Stomach (tissue), 9 donors: Measurements from ENCODE around the gene OMP. TPM values are rescaled to one million over a fixed set of nuclear protein-coding genes. Genes with fewer than 3 reads are reported as not detected.

Experiments
- DNase-seq, 2 donors: peaks; one replicate each; pipeline versions ENCODE4 v3.0.0 to v3.0.0-alpha.2; 2013 to 2019
- H3K27ac ChIP-seq, 5 donors: fragments of 200-600 bp in 4 of 5; sonication (generic) in 4 of 5; one replicate each; pipeline ENCODE4 v1.5.1; 2013 to 2019; ENCODE audit warnings: mild to moderate bottlenecking in 1 of 5, moderate library complexity in 1 of 5
- H3K27me3 ChIP-seq, 3 donors: fragments of 200-600 bp; sonication (generic); one replicate each; pipeline ENCODE4 v1.5.1; 2017 to 2019; ENCODE audit warnings: mixed run types in 1 of 3
- H3K36me3 ChIP-seq, 4 donors: fragments of 200-600 bp; sonication (generic); 1 replicate in 3 of 4; 2 replicates in 1 of 4; pipeline ENCODE4 v1.5.1; 2016 to 2019
- H3K4me1 ChIP-seq, 4 donors: fragments of 200-600 bp; sonication (generic); one replicate each; pipeline ENCODE4 v1.5.1; 2016 to 2019
- H3K4me3 ChIP-seq, 4 donors: fragments of 200-600 bp; sonication (generic) in 3 of 4; one replicate each; pipeline ENCODE4 v1.5.1; 2016 to 2019; ENCODE audit warnings: mild to moderate bottlenecking in 1 of 4
- H3K9me3 ChIP-seq, 4 donors: fragments of 200-600 bp; sonication (generic); one replicate each; pipeline ENCODE4 v1.5.1; 2016 to 2019
- EP300 ChIP-seq: sonication (generic); formaldehyde crosslinking; IDR thresholded peaks from one replicate; pipeline ENCODE4 v1.6.1; 2017; ENCODE audit warnings: antibody characterized with exemption
- POLR2A ChIP-seq, 4 donors: fragments of 450-650 bp; IDR thresholded peaks; one replicate each; pipeline ENCODE4 v1.6.1; 2016; ENCODE audit warnings: antibody characterized with exemption in 4 of 4, control low read depth in 2 of 4, mild to moderate bottlenecking in 1 of 4, moderate library complexity in 1 of 4
- POLR2AphosphoS5 ChIP-seq, 3 donors: sonication (generic); formaldehyde crosslinking; IDR thresholded peaks; one replicate each; pipeline ENCODE4 v1.6.1; 2016; ENCODE audit warnings: antibody characterized with exemption in 3 of 3
- WGBS, 5 donors: extraction: QIAGEN DNeasy Blood & Tissue Kit in 3 of 5; methylation state at CpG; one replicate each; pipeline versions ENCODE4 v1.1.5 to v1.1.7; 2013 to 2018; 5-methylcytosine and 5-hydroxymethylcytosine counted together
- intact Hi-C: fragments of 100-400 bp; cut with DNase I; formaldehyde crosslinking; loops from one replicate; pipeline ENCODE4 v1.15.1; 2023; ENCODE audit warnings: low total_unique reads
- polyA plus RNA-seq, 3 donors: library from polyadenylated mRNA; stranded (reverse); fragments of 200-250 nt; gene quantifications; one replicate each; pipeline ENCODE4 v1.2.3, GENCODE V29; 2013
- total RNA-seq, 5 donors: library from RNA; depleted of rRNA; stranded (reverse); fragments of >200 nt; gene quantifications; one replicate each; pipeline versions ENCODE4 v1.1.0 to v1.2.3, GENCODE V29; 2014 to 2016
- TF ChIP-seq, protein P1 (sequence below), 7 experiments: fragments of 450-650 bp in 4 of 7; fragments of 200-600 bp in 3 of 7; sonication (generic) in 3 of 7; IDR thresholded peaks; one replicate each; pipeline ENCODE4 v1.5.1; 2016 to 2019; ENCODE audit warnings: antibody characterized with exemption in 7 of 7, control low read depth in 2 of 7, mild to moderate bottlenecking in 1 of 7
- donor health status: healthy with polysubstance abuse.
- donor health status: Bipolar disorder and iron deficiency.
- donor health status: healthy.

The OMP gene
- total and polyA plus RNA-seq, 8 donors, result 1.1 to 63.7 (median 16.4) TPM; not detected in 3

DNA sequence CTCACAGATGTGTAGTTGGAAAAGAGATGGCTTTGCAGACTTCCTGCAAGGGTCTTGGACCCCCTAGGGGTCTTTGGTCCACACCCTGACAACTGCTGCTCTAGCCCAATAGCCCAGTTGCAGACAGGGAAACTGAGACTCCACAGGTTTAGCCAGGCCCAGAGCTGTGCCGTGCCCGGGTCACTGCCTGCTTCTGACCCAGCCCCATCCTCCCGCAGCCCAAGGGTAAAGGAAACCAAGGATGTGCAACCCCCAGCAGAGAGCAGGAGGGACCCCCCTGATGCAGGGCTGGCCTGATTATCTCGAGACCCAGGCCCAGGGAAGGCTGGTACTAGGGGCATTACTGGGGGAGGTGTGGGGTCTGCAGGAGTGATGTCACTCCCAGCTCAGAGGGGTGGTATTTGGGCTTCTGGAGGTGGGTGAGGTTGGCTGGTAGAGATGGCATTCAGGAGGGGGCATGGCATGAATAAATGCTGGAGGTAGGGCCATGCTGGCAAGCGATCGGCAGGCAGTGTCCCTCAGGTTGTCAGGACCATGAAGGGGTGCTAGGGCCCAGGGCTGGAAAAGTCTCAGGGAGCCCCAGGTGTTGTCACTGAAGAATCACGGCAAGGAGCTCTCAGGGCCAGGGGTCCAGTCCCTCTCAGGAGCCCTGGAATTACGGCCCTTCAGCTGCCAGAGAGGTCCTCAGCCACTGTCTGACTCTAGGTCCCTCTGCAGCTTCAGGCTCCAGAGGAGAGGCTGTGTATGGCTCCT, 46.5 kb downstream of the OMP start:
- Histone ChIP-seq H3K4me3 (no peak overlapping the region), H3K36me3 (no peaks in the 10 kb centered on the region), H3K27me3 (peaks cover 0 to 24% (median 0%) of the 10 kb centered on the region in 3 donors), H3K27ac (no peak overlapping the region), H3K9me3 (no peaks in the 10 kb centered on the region), H3K4me1 (peaks cover 0 to 40% (median 20%) of the 10 kb centered on the region in 4 donors)
- intact Hi-C loops, result no loop called here
- DNase-seq, result no peak
- TF ChIP-seq POLR2A (IDR thresholded peaks at IDR 0.05), result no peak
- 91 to 98% (median 92%) methylated on average over 7 to 8 of the region's 8 CpGs for WGBS, 5 donors

DNA sequence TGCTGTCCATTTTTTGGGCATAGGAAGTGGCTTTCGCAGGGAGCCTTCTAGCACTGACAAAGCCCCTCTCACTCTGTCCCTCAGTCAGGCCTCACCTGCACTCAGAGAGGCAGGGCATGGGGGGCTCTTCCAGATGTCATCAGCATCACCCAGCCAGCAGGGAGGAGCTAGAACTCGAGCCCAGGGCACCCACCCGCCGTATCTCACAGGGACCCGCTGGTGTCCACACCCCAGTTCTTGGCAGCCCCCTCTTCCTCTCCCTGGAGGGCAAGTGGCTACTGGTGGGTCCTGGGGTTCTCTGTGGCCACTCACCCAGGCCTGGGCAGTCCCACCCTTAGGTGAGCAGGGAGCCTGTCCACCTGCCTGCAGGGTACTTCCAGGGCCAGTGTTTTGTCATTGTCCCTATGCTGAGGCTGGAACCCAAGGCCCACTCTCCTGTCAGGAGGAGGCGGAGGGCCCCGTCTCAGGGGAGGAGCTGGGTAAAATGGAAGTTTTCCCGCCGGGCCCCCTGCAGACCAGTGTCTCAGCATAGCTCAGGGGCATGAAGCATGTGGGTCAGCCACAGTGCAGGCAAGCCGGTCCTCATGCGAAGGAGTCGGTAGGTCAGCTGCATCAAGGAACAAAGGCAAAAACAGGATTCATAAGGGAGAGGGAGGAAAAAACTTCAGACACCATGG, 47.2 kb downstream of the OMP start:
- Histone ChIP-seq H3K9me3 (no peaks in the 10 kb centered on the region), H3K36me3 (no peaks in the 10 kb centered on the region), H3K27ac (no peak overlapping the region), H3K27me3 (peaks cover 0 to 24% (median 0%) of the 10 kb centered on the region in 3 donors), H3K4me3 (no peak overlapping the region), H3K4me1 (peaks cover 0 to 41% (median 25%) of the 10 kb centered on the region in 4 donors)
- no peak for TF ChIP-seq POLR2A (IDR thresholded peaks at IDR 0.05)
- TF ChIP-seq POLR2AphosphoS5 (IDR thresholded peaks at IDR 0.05), result no peak
- TF ChIP-seq, protein P1, sequence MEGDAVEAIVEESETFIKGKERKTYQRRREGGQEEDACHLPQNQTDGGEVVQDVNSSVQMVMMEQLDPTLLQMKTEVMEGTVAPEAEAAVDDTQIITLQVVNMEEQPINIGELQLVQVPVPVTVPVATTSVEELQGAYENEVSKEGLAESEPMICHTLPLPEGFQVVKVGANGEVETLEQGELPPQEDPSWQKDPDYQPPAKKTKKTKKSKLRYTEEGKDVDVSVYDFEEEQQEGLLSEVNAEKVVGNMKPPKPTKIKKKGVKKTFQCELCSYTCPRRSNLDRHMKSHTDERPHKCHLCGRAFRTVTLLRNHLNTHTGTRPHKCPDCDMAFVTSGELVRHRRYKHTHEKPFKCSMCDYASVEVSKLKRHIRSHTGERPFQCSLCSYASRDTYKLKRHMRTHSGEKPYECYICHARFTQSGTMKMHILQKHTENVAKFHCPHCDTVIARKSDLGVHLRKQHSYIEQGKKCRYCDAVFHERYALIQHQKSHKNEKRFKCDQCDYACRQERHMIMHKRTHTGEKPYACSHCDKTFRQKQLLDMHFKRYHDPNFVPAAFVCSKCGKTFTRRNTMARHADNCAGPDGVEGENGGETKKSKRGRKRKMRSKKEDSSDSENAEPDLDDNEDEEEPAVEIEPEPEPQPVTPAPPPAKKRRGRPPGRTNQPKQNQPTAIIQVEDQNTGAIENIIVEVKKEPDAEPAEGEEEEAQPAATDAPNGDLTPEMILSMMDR (IDR thresholded peaks at IDR 0.05), result no peak
- no peak for TF ChIP-seq EP300
- intact Hi-C loops, result no loop called here
- no peak for DNase-seq
- WGBS, 5 donors, result 86 to 94% (median 91%) methylated on average over 5 to 12 of the region's 12 CpGs

DNA sequence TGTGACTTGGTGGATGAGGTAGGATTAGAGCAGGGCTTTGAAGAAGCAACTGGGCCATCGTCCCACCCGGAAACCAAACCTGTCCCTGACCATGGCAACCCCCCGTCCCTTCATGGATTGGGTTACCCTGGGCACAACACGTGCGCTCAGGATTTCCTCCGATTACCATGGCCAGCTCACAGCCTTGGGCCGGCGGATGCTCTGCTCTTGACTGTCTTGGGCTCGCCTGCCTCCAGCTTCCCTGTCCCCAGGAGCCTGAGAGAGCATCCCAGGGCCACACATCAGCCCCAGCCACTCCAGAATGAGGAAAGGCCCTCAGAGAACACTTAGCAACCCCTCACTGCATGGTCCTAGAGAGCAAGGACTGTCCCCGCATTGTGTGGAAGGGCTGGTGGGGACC, 48.2 kb downstream of the OMP start:
- no peak overlapping the region for H3K27ac ChIP-seq
- no peaks in the 10 kb centered on the region for H3K9me3 ChIP-seq
- intact Hi-C loops, result no loop called here
- H3K4me1 ChIP-seq, result peaks cover 0 to 35% (median 25%) of the 10 kb centered on the region in 4 donors
- H3K4me3 ChIP-seq, result no peak overlapping the region
- TF ChIP-seq EP300, result no peak
- TF ChIP-seq, protein P1 (IDR thresholded peaks at IDR 0.05), result no peak
- TF ChIP-seq POLR2A (IDR thresholded peaks at IDR 0.05), result no peak
- TF ChIP-seq POLR2AphosphoS5 (IDR thresholded peaks at IDR 0.05), result no peak
- H3K27me3 ChIP-seq, result peaks cover 0 to 24% (median 0%) of the 10 kb centered on the region in 3 donors
- 81 to 97% (median 93%) methylated on average over 3 to 10 of the region's 10 CpGs for WGBS, 5 donors
- DNase-seq, result no peak
- no peaks in the 10 kb centered on the region for H3K36me3 ChIP-seq

DNA sequence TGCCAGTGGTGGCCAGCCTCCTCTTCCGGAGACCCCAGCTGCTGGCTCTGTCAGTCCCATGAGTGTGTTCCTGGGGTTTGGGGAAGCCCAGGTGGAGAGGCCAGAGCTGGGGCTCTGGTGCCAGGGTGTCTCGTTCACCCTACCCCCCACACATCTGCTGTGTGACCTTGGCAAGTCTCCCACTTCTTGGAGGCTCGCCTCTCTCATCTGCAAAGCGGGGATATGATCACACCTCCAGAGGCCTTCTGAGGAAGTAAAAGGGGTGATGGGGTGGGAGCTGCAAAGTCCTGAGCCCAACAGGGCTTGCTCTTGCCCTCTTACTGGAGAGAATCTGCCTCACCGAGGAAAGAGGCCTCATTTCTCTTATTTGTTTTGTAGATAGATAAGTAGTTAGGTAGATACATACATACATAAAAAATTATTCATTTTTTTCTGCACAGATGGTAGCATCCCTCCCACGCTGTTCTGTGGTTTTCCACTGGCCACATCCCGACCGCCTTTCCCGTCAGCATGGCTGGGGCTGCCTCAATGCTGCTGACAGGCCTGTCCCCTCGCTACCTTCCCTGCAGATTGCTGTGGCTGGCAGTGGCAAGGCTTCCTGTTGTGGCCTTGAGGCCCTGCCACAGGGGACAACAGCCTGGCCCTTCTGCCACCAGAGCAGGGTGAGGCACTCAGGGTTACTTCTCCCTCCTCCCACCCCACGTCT, 49.3 kb downstream of the OMP start:
- TF ChIP-seq POLR2AphosphoS5 (IDR thresholded peaks at IDR 0.05) (no peak), POLR2A (IDR thresholded peaks at IDR 0.05) (no peak), EP300 (no peak)
- TF ChIP-seq, protein P1 (IDR thresholded peaks at IDR 0.05), result no peak
- intact Hi-C loops, result no loop called here
- Histone ChIP-seq H3K27ac (no peak overlapping the region), H3K36me3 (no peaks in the 10 kb centered on the region), H3K9me3 (no peaks in the 10 kb centered on the region), H3K27me3 (peaks cover 0 to 15% (median 0%) of the 10 kb centered on the region in 3 donors), H3K4me3 (no peak overlapping the region), H3K4me1 (peaks cover 0 to 35% (median 25%) of the 10 kb centered on the region in 4 donors)
- 69 to 81% (median 74%) methylated on average over 10 to 11 of the region's 11 CpGs for WGBS, 5 donors
- DNase-seq, result no peak
